MM.1S (cell line): Measurements from ENCODE around the gene PAPOLB.

ENCODE experiments used
- CTCF ChIP-seq: fragments of 300-600 bp; sonication (generic); IDR thresholded peaks from 2 replicates; pipeline ENCODE4 v1.5.1; 2016; ENCODE audit warnings: antibody characterized with exemption, low read length, mixed read lengths
- EZH2 ChIP-seq: fragments of 300-600 bp; sonication (generic); optimal IDR thresholded peaks from 2 replicates; pipeline ENCODE3; 2017; ENCODE audit warnings: low read depth, mild to moderate bottlenecking, antibody characterized with exemption, low read length, mixed read lengths
- EZH2phosphoT487 ChIP-seq: fragments of 300-600 bp; sonication (generic); IDR thresholded peaks from 2 replicates; pipeline ENCODE4 v1.6.1; 2018; ENCODE audit warnings: antibody characterized with exemption, low read length

GRCh38 chr7:4833176-4833575, 28.7 kb downstream of the PAPOLB start:
- no peak for TF ChIP-seq CTCF
- TF ChIP-seq EZH2phosphoT487: no peak
- no peak for TF ChIP-seq EZH2
